Measurements from ENCODE around the gene TRIM28.
"Not testable (repeated sequence)": the region's sequence is repeated elsewhere in the genome, so short reads cannot be mapped to it uniquely, and the experiment has no call there.

Gene TRIM28

DNA sequence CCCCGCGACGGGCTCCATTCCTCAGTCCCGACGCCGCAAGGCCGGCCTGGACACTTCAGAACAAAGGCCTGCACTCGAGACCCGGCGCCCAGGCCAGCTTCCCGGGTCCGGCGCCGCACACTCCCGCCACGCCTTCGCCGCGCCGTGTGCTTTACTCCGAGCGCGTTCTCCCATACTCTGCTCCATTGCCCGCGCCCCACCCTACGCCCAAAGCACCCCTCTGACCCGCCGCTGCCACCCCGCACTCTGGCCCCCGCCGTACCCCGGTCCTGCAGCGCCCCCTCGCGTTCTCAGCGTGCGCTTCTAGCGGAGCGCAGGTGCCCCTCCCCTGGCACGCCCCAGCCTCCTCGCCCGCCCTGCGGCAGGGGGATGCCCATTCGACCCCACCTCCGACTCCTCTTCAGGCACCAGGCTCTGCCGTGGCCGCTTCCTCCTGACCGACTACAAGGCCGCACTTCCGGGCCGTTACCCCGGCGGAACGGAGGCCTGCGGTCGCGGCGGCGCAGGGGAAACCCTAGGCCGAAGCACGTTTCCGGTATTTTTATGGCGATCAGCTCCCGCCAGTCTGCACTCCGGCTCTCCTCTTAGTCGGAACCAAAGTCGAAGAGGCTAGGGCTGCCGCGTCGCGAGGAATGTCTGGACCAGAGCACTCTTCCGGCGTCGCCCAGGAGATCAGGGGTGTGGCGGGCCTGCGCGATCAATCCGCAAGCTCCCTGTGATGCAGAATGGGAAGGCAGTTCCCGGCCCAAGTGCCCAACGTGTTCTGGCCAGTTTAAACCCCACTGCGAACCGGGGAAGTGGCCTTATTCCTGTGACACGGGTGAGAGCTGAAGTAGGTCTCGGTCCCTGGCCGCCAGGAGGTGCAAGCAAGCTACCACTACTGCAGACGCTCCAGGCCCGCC, 24.3 kb upstream of the TRIM28 start, which contains the start of gene ZBTB45:
Gene ZBTB45, minus strand, starts transcription at position 456 of the 902 bp plus-strand sequence. CDS start 2,137 bp downstream, outside the sequence.
- peak; percentile 98 for DNase-seq

DNA sequence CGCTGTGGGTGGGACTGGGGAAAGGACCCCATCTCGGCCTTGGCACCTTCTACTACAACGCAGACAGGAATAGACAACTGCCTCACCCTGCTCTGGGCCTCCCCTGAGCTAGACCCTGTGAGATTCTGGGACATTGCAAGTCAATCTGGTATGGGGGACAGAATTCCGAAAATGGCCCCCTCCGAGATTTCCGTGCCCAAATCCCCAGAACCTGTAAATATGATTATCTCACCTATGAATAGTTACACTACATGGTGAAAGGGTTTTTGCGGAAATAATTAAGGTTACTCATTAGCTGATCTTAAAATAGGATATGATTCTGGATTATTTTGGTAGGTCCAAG, 23.6 kb upstream of the TRIM28 start:
- DNase-seq, result no peak

DNA sequence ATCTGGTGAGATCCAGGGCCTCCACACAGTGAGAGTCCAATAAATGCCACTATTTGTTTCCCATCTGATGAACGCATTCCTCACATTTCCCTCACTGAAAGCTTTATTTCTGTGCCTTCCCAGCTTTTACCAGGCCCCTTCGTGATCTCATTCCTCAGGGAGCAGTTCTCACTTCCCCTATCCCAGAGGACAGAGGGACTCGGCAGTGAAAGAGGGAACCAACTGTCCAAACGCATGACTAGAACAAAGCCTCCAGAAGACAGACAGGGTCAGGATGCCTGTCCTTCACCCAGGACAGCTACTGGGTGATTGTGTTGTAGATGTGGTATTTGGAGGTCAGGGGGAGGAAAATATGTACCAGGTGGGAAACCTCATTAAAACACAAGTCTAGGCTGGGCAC, 22.2 kb upstream of the TRIM28 start:
- DNase-seq, result no peak

DNA sequence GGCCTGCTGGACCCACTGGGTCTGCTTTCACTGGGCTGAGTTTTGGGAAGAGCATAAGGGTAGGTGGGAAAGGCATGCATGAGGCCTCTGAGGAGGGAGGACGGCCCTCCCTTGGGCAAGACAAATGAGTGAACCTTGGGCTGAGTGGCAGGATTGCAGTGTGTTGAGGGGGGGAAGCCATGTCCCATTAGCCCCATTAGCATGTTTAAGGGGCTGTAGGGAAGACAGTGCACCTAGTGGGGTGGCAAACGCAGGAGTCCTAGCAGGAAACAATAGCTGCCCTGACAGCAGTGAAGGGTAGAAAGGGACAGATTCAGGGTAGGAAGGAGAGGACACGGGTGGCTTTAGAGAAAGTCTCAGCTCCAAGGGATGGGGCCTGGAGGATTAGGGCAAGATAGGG, 21.2 kb upstream of the TRIM28 start:
- no peak for DNase-seq

DNA sequence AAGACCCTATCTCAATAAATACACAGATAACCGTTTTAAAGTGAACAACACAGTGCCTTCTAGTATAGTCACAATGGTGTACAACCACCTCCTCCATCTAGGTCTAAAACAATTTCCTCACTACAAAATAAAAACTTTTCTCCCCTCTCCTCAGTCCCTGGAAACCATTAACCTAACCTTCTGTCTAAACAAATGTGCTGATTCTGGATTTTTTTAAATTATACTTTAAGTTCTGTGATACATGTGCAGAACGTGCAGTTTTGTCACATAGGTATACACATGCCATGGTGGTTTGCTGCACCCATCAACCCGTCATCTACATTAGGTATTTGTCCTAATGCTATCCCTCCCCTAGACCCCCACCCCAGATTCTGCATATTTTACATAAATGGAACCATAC, 14.5 kb upstream of the TRIM28 start:
- no peak for DNase-seq

DNA sequence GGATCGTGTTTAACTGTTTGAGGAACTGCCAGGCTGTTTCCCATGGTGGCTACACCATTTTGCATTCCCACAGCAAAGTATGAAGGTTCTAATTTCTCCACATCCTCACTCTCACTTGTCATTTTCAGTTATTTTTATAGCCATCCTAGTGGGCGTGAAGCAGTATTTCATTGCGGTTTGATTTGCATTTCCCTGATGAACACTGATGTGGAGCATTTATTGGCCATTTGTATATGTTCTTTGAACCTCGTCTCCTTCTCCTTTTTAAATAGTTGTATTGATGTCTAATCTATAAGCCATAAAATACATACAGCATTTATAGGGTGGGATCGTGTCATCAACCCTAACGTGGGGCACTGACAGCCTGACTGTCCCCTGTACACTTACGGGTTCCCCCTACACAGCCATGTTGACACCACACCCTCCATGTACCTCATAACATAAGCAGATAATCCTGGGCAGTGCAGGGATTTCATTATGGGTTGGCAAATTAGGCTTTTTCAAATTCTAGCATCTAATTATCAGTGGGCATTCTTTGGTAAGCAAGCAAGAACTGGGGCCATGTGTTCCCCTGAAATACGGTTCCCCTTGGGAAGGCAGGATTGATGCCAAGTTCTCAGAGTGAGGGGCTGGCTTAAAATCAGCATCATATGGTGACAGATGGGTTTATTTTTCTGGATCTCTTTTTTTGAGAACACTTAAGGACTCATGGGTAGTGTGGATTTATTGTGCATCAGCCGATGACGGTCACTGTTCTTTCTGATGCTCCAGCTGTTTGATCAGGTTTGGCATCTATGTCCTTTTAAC, 12.6 kb upstream of the TRIM28 start:
- no peak for DNase-seq

DNA sequence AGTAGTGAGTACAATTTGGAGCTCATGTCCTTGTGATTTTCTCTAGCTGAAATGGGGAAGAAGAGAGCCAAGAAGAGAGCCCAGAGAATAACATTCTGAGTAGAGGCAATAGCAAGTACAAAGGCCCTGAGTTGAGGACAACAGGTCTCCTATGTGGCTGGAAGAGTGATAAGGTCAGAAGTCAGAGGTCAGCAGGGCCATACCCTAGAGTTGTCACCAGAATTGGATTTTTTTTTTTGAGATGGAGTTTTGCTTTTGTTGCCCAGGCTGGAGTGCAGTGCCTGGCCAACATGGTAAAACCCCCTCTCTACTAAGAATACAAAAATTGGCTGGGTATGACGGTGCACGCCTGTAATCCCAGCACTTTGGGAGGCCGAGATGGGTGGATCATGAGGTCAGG, 8.0 kb upstream of the TRIM28 start:
- DNase-seq, result no peak

DNA sequence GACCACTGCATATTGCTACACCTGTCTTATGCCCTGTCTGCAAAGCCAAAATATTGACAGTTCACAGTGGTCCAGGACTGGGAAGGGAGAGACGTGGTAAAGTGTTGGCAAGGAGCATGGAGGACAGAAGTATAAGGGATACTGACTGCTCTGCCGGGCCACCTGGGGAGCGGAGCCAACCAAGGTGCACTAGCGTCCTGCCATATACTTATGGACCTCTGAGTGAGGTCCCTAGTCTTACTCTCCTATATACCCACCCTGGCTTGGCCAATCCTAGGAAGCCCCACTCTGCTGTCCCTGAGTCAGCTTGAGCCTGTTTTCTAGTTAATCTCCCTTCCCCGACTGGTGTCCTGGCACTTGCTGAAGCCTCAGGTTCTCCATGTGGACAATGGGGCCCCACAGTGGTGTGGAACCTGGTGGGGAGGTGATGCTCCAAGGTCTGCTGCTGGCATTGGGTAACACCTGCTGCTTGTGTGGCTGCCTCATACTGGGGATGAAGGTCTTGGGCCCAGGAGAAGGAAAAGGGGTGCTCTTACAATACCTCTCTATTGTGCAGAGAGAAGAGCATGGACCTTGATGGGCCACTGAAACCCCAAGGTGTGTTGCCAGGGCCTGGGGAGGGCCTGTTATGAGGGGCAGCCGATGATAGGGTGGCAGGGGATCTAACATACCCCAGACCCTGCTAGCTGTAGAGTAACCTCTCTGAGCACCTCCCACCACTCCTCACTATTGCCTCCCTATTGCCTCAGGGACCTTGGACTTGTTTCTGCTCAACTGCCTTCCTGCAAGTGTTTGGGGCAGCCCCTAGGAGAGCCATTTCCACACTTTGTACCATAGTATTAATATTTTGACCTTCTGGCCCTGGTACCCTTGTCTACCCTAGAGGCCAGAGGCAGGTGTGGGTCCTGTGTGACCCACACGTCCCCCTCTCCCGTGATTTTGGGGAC, 6.7 kb upstream of the TRIM28 start:
- DNase-seq, result no peak

DNA sequence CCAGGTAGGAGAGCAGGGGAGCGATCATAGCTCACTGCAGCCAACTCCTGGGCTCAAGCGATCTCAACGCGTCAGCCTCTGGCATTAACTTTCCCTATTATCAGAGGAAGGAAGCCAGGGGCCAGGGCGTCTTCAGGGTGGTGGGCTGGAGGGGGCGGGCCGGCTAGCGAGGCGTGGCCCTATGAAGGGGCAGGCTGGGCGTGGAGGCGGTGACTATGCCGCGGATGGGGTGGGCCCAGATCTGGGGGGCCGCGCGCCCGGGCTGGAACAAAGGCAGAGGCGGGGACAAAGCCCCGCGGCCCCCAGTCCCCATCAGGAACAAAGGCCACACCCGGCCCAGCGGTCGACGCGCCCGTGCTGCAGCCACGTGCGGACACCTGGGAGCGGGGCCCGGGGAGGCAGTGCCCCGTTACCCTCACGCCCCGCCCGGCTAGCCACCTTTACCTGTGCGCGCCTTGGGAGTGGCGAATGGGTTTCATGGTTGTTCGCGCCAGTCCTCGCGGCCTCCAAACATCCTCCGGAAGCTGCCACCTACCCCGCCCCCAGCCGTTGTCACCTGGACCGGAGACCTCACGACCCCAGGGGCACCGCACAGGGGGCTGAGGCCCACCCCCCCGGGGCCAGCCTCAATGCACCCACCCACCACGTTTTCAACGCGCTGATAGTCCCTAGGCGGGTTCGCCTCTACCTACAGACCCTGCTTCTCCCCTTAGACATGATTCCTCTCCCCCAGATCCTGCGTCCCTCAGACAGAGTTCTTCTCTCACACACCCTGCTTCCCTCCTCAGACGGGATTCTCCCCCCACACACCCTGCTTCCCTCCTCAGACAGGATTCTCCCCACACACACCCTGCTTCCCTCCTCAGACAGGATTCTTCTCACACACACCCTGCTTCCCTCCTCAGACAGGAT, 5.4 kb upstream of the TRIM28 start:
- DNase-seq, result peak; percentile 74

DNA sequence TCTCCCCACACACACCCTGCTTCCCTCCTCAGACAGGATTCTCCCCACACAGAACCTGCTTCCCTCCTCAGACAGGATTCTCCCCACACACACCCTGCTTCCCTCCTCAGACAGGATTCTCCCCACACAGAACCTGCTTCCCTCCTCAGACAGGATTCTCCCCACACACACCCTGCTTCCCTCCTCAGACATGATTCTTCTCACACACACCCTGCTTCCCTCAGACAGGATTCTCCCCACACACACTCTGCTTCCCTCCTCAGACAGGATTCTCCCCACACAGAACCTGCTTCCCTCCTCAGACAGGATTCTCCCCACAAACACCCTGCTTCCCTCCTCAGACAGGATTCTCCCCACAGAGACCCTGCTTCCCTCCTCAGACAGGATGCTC, 4.7 kb upstream of the TRIM28 start:
- not testable (repeated sequence) for DNase-seq

DNA sequence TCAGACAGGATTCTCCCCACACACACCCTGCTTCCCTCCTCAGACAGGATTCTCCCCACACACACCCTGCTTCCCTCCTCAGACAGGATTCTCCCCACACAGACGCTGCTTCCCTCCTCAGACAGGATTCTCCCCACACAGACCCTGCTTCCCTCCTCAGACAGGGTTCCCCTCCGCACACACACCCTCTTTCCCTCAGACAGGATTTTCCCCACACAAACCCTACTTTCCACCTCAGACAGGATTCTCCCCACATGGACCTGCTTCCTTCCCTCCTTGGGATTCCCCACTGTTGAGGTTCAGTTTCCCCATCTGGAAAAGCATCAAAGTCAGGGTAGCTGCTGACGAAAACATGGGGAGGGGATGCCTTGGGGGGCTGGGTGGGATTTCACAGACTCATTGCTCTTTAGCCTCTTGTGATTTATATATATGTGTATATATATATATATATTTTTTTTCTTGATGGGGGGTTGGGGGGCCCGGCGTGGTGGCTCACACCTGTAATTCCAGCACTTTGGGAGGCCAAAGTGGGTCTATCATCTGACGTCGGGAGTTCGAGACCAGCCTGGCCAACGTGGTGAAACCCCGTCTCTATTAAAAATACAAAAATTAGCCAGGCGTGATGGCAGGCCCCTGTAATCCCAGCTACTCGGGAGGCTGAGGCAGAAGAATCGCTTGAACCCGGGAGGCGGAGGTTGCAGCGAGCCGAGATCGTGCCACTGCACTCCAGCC, 1.1 kb upstream of the TRIM28 start:
- not testable (repeated sequence) for DNase-seq

DNA sequence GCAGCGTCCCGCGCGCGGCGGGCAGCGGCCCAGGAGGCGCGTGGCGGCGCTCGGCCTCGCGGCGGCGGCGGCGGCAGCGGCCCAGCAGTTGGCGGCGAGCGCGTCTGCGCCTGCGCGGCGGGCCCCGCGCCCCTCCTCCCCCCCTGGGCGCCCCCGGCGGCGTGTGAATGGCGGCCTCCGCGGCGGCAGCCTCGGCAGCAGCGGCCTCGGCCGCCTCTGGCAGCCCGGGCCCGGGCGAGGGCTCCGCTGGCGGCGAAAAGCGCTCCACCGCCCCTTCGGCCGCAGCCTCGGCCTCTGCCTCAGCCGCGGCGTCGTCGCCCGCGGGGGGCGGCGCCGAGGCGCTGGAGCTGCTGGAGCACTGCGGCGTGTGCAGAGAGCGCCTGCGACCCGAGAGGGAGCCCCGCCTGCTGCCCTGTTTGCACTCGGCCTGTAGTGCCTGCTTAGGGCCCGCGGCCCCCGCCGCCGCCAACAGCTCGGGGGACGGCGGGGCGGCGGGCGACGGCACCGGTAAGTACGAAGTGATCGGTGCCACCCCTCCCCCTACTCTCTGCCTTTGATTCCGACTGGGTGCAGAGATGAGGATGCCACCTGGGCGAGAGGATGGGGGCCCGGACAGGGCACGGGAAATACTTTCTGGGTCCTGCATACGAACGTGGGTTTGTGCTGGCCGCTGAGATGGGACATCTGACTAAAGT, 874 bp downstream of the TRIM28 start:
- no peak for DNase-seq

DNA sequence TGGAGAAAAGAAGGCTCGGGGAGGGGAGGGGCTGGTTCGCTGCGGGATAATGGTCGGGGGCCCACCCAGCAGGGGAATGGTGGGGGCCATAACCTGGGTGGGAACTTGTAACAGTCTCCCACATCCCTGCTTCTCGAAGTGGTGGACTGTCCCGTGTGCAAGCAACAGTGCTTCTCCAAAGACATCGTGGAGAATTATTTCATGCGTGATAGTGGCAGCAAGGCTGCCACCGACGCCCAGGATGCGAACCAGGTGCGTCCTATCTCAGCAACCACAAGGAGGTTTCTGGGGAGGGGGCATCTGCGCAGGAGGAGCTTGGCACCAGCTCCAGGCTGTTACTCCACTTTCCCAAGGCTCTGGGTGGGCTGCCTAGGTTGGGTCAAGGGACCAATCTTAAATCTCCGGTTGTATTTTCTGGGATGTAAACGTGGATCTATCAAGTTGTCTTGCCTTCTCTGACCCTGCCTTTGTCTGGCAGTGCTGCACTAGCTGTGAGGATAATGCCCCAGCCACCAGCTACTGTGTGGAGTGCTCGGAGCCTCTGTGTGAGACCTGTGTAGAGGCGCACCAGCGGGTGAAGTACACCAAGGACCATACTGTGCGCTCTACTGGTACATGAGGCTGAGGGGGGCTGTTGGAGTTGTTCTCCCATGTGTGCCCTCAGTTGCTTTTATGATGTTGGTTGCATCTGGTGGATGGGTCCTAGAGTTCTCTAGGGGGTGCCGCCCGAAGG, 1.6 kb downstream of the TRIM28 start:
- DNase-seq, result no peak

DNA sequence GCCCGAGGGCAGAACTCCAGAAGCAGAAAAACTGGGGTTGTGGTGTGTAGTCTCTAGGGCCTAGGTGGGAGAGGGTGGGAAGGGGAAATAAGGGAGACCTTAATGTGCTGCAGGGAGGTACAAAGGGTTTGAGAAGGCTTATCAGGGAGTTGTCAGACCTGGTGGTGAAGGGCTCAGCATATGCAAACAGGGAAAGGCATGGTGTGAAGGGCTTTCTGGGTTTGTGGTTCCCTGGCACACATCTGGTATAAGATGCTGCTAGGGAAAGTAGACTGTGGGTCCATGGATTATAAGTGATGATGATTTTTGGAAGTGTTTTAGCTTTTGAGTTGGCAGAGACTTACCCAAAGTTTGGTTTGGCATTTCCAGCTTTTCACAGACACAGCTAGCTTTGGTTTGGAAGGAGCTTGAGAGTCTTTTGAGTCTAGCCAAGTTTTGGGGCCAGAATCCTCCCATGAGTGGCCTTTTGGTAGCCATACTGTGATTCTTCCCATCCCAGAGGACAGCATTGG, 2.2 kb downstream of the TRIM28 start:
- no peak for DNase-seq

DNA sequence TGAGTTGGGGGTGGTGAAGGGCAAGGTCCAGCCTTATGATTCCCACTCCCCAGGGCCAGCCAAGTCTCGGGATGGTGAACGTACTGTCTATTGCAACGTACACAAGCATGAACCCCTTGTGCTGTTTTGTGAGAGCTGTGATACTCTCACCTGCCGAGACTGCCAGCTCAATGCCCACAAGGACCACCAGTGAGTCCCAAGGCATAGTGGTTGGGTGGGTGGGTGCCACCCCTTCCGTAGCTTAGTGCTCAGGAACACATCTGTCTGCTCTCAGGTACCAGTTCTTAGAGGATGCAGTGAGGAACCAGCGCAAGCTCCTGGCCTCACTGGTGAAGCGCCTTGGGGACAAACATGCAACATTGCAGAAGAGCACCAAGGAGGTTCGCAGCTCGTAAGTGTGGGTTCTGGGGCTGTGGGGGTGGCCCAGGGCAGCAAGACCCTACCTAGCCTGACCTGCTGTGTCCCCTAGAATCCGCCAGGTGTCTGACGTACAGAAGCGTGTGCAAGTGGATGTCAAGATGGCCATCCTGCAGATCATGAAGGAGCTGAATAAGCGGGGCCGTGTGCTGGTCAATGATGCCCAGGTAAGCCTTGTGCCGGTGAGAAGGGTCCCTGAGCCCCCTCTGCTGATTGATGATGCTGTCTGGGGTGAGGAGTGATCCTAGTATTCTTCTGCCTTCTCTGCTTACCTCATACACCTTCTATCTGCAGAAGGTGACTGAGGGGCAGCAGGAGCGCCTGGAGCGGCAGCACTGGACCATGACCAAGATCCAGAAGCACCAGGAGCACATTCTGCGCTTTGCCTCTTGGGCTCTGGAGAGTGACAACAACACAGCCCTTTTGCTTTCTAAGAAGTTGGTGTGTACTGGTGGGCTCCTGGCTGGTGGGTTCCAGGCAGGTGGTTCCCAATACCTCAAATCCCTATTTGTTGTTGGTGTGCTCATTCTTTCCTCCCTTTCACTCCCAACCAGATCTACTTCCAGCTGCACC, 3.8 kb downstream of the TRIM28 start:
- DNase-seq, result no peak

DNA sequence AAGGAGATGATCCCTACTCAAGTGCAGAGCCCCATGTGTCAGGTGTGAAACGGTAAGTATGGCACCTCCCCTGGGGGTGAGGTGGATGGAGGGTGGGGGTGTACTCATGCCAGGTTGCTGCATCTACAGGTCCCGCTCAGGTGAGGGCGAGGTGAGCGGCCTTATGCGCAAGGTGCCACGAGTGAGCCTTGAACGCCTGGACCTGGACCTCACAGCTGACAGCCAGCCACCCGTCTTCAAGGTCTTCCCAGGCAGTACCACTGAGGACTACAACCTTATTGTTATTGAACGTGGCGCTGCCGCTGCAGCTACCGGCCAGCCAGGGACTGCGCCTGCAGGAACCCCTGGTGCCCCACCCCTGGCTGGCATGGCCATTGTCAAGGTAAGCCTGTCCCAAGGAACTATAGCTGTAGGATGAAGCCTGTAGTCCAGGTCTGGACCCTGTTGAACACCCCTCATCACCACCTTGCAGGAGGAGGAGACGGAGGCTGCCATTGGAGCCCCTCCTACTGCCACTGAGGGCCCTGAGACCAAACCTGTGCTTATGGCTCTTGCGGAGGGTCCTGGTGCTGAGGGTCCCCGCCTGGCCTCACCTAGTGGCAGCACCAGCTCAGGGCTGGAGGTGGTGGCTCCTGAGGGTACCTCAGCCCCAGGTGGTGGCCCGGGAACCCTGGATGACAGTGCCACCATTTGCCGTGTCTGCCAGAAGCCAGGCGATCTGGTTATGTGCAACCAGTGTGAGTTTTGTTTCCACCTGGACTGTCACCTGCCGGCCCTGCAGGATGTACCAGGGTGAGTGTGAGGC, 5.2 kb downstream of the TRIM28 start:
- no peak for DNase-seq

DNA sequence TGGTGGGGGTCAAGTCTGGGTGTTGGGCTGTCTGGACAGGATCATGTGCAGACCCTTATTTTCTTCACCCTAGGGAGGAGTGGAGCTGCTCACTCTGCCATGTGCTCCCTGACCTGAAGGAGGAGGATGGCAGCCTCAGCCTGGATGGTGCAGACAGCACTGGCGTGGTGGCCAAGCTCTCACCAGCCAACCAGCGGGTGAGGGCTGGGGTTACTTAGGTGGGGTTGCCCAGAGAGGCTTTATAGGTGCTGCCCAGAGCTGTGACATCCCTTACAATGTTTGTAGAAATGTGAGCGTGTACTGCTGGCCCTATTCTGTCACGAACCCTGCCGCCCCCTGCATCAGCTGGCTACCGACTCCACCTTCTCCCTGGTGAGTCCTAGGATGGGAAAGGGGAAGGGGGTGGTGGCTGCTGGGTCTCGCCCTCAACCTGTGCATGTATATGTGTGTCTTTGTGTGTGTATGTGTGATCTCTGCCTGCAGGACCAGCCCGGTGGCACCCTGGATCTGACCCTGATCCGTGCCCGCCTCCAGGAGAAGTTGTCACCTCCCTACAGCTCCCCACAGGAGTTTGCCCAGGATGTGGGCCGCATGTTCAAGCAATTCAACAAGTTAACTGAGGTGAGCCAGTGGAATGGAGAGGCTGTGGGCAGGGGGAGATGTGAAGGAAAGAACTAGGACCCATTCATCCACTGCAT, 5.9 kb downstream of the TRIM28 start:
- DNase-seq, result no peak

Data from DMS53 (cell line).